ENCODE results near the gene FSHR.

Gene FSHR

DNA sequence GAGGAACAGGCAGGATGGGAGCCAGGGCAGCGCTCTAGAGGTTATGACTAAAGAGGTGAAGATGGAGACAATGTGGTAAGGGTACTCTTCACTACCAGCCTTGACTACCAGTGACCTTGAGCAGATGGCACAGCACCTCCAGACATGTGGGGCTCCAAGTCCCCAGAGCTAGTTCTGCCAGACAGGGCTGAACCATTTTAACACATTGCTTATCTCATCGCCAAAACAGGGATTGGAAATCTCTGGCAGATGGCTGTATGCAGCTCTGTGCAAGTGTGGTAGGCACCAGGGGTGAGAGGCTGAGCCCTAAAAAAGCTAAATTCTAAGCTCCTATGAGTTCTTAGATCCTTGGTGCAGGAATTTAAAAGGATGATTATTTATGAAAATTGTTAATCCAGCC lies 41.3 kb downstream of the FSHR start:
- DNase-seq (ENCODE audit: low read depth, low spot score) = no peak
- Histone ChIP-seq H3K4me3 (ENCODE audit: low read length) (no peak overlapping the region), H3K4me1 (ENCODE audit: control insufficient read depth, insufficient read depth, low read length) (no peaks in the 10 kb centered on the region; the same call in 1 of the 2 replicates), H3K9me3 (ENCODE audit: control insufficient read depth, insufficient read depth, low read length) (no peaks in the 10 kb centered on the region), H3K27me3 (ENCODE audit: control insufficient read depth, insufficient read depth, low read length) (no peaks in the 10 kb centered on the region), H3K27ac (ENCODE audit: low read length) (no peak overlapping the region), H3K36me3 (ENCODE audit: control insufficient read depth, insufficient read depth, low read length) (no peaks in the 10 kb centered on the region)
- no CpG with 5 or more reads among the region's 2 CpGs for WGBS (ENCODE audit: insufficient coverage, insufficient read length)

GRCh38 chr2:49111456-49111855 lies 42.9 kb downstream of the FSHR start:
- no peak for DNase-seq (ENCODE audit: low read depth, low spot score)
- WGBS (ENCODE audit: insufficient coverage, insufficient read length) = no CpG with 5 or more reads among the region's 7 CpGs
- Histone ChIP-seq H3K27me3 (ENCODE audit: control insufficient read depth, insufficient read depth, low read length) (no peaks in the 10 kb centered on the region), H3K4me1 (ENCODE audit: control insufficient read depth, insufficient read depth, low read length) (no peaks in the 10 kb centered on the region), H3K27ac (ENCODE audit: low read length) (no peak overlapping the region), H3K9me3 (ENCODE audit: control insufficient read depth, insufficient read depth, low read length) (no peaks in the 10 kb centered on the region), H3K36me3 (ENCODE audit: control insufficient read depth, insufficient read depth, low read length) (no peaks in the 10 kb centered on the region), H3K4me3 (ENCODE audit: low read length) (no peak overlapping the region)

DNA sequence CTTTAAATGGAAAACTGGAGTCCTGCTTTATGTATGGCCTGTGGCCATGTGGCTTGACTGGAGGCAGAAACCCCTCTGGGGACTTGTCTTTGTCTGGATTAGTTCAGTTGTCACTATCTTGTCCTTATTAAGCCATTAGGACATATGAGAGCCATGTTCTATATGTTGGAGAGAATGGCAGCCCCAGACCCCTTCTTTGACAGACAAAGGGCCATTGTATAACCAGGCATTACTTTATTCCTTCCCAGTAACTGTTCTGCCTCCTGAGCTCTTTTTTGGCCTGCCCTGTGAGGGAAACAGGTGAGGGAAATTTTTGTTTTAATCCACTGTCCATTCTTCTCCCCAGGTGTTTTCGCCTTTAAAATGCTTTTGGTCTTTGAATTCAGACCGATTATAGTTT lies 43.3 kb downstream of the FSHR start:
- Histone ChIP-seq H3K27me3 (ENCODE audit: control insufficient read depth, insufficient read depth, low read length) (no peaks in the 10 kb centered on the region), H3K4me3 (ENCODE audit: low read length) (no peak overlapping the region), H3K4me1 (ENCODE audit: control insufficient read depth, insufficient read depth, low read length) (no peaks in the 10 kb centered on the region), H3K36me3 (ENCODE audit: control insufficient read depth, insufficient read depth, low read length) (no peaks in the 10 kb centered on the region), H3K9me3 (ENCODE audit: control insufficient read depth, insufficient read depth, low read length) (no peaks in the 10 kb centered on the region), H3K27ac (ENCODE audit: low read length) (no peak overlapping the region)
- DNase-seq (ENCODE audit: low read depth, low spot score) = no peak
- WGBS (ENCODE audit: insufficient coverage, insufficient read length) = no CpG with 5 or more reads among the region's 2 CpGs

GRCh38 chr2:49110571-49110970 lies 43.7 kb downstream of the FSHR start:
- WGBS (ENCODE audit: insufficient coverage, insufficient read length) = no CpG with 5 or more reads among the region's 1 CpG
- no peaks in the 10 kb centered on the region for H3K27me3 ChIP-seq (ENCODE audit: control insufficient read depth, insufficient read depth, low read length)
- H3K9me3 ChIP-seq (ENCODE audit: control insufficient read depth, insufficient read depth, low read length) = no peaks in the 10 kb centered on the region
- no peaks in the 10 kb centered on the region for H3K36me3 ChIP-seq (ENCODE audit: control insufficient read depth, insufficient read depth, low read length)
- no peak overlapping the region for H3K27ac ChIP-seq (ENCODE audit: low read length)
- H3K4me3 ChIP-seq (ENCODE audit: low read length) = no peak overlapping the region
- no peak for DNase-seq (ENCODE audit: low read depth, low spot score)
- no peaks in the 10 kb centered on the region for H3K4me1 ChIP-seq (ENCODE audit: control insufficient read depth, insufficient read depth, low read length)

DNA sequence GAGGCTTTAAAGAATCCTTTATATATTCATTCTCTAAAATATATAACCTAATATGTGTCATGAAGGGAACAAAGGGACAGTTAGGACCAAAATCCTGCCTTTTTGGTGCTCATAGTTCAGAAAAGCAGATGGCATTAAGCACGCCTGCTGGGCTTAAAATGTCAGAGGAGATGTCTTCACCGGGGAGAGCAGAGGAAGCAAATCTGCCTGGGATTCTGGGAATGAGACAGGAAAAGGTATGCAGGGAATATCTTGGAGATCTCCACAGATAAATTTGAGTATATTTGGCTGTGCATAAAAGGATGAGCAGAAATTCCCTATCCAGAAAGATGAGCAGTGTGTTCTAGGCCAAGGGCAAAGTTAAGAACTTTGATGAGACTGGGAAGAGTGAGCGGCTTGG lies 45.5 kb downstream of the FSHR start:
- no CpG with 5 or more reads among the region's 3 CpGs for WGBS (ENCODE audit: insufficient coverage, insufficient read length)
- H3K27ac ChIP-seq (ENCODE audit: low read length) = no peak overlapping the region

GRCh38 chr2:49108436-49108835 lies 45.9 kb downstream of the FSHR start:
- Histone ChIP-seq H3K9me3 (ENCODE audit: control insufficient read depth, insufficient read depth, low read length) (no peaks in the 10 kb centered on the region; the same call in 1 of the 2 replicates), H3K4me3 (ENCODE audit: low read length) (no peak overlapping the region), H3K36me3 (ENCODE audit: control insufficient read depth, insufficient read depth, low read length) (no peaks in the 10 kb centered on the region), H3K4me1 (ENCODE audit: control insufficient read depth, insufficient read depth, low read length) (no peaks in the 10 kb centered on the region), H3K27me3 (ENCODE audit: control insufficient read depth, insufficient read depth, low read length) (no peaks in the 10 kb centered on the region), H3K27ac (ENCODE audit: low read length) (no peak overlapping the region)
- no peak for DNase-seq (ENCODE audit: low read depth, low spot score)
- WGBS (ENCODE audit: insufficient coverage, insufficient read length) = 100% methylated on average over 1 of the region's 3 CpGs

More for the DNA sequence above, 45.5 kb downstream of the FSHR start:
- Histone ChIP-seq H3K4me3 (ENCODE audit: low read length) (no peak overlapping the region), H3K36me3 (ENCODE audit: control insufficient read depth, insufficient read depth, low read length) (no peaks in the 10 kb centered on the region), H3K27me3 (ENCODE audit: control insufficient read depth, insufficient read depth, low read length) (no peaks in the 10 kb centered on the region), H3K4me1 (ENCODE audit: control insufficient read depth, insufficient read depth, low read length) (no peaks in the 10 kb centered on the region), H3K9me3 (ENCODE audit: control insufficient read depth, insufficient read depth, low read length) (no peaks in the 10 kb centered on the region; the same call in 1 of the 2 replicates)
- no peak for DNase-seq (ENCODE audit: low read depth, low spot score)

DNA sequence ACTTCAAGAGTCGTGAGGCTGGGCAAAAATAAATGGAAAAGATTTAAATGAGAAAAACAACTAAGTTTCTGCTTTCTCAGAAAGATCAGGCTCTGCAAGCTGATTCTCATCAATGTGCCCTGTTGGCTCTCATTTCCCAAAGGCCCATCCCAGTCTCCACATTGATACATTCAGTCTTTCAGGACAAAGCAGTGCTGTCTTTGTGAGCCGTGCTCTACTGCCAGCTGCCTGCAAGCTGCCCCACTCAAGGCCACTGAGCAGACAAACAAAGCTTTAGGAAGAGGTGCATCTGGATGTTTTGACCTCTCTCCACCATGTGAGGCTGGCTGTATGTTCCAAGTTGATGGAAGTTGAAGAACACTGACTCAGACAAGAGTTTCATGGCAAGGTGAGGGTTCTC lies 48.8 kb downstream of the FSHR start:
- no peaks in the 10 kb centered on the region for H3K36me3 ChIP-seq (ENCODE audit: control insufficient read depth, insufficient read depth, low read length)
- no peaks in the 10 kb centered on the region for H3K27me3 ChIP-seq (ENCODE audit: control insufficient read depth, insufficient read depth, low read length)
- H3K4me3 ChIP-seq (ENCODE audit: low read length) = no peak overlapping the region
- H3K27ac ChIP-seq (ENCODE audit: low read length) = no peak overlapping the region
- DNase-seq (ENCODE audit: low read depth, low spot score) = no peak
- H3K4me1 ChIP-seq (ENCODE audit: control insufficient read depth, insufficient read depth, low read length) = no peaks in the 10 kb centered on the region
- H3K9me3 ChIP-seq (ENCODE audit: control insufficient read depth, insufficient read depth, low read length) = no peaks in the 10 kb centered on the region; the same call in 1 of the 2 replicates
- no CpG with 5 or more reads among the region's 2 CpGs for WGBS (ENCODE audit: insufficient coverage, insufficient read length)

- Histone ChIP-seq H3K9me3 (ENCODE audit: control insufficient read depth, insufficient read depth, low read length) (no peaks in the 10 kb centered on the region; the same call in 1 of the 2 replicates), H3K36me3 (ENCODE audit: control insufficient read depth, insufficient read depth, low read length) (no peaks in the 10 kb centered on the region), H3K27ac (ENCODE audit: low read length) (no peak overlapping the region), H3K4me1 (ENCODE audit: control insufficient read depth, insufficient read depth, low read length) (no peaks in the 10 kb centered on the region), H3K4me3 (ENCODE audit: low read length) (no peak overlapping the region), H3K27me3 (ENCODE audit: control insufficient read depth, insufficient read depth, low read length) (no peaks in the 10 kb centered on the region)
- no peak for DNase-seq (ENCODE audit: low read depth, low spot score)
- no CpG with 5 or more reads among the region's 1 CpG for WGBS (ENCODE audit: insufficient coverage, insufficient read length)
Measured at GRCh38 chr2:49102146-49102545, 52.2 kb downstream of the FSHR start.

DNA sequence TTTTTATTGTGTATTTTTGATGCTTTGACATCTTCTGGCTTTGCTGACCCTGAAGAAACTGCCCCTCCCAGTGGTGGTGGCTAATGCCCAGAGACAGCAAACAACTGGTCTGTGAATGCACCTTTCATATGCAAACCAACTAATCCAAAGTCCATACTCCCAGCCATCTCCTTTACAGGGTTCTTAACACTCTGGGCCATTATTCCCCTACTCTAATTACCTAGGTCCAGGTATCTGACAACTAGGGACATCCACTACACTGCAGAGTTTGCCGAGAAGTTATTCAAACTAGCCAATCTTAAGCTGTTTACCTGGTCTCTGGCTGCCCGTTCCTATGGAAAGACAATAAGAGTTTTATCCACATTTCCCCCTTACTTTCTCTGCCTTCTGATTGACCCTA lies 73.6 kb downstream of the FSHR start:
- Histone ChIP-seq H3K4me1 (ENCODE audit: control insufficient read depth, insufficient read depth, low read length) (no peaks in the 10 kb centered on the region), H3K27ac (ENCODE audit: low read length) (no peak overlapping the region), H3K9me3 (ENCODE audit: control insufficient read depth, insufficient read depth, low read length) (no peaks in the 10 kb centered on the region; the same call in 1 of the 2 replicates), H3K36me3 (ENCODE audit: control insufficient read depth, insufficient read depth, low read length) (no peaks in the 10 kb centered on the region), H3K4me3 (ENCODE audit: low read length) (no peak overlapping the region), H3K27me3 (ENCODE audit: control insufficient read depth, insufficient read depth, low read length) (no peaks in the 10 kb centered on the region)
- no CpG with 5 or more reads among the region's 2 CpGs for WGBS (ENCODE audit: insufficient coverage, insufficient read length)
- peak; percentile 25 for DNase-seq (ENCODE audit: low read depth, low spot score)

DNA sequence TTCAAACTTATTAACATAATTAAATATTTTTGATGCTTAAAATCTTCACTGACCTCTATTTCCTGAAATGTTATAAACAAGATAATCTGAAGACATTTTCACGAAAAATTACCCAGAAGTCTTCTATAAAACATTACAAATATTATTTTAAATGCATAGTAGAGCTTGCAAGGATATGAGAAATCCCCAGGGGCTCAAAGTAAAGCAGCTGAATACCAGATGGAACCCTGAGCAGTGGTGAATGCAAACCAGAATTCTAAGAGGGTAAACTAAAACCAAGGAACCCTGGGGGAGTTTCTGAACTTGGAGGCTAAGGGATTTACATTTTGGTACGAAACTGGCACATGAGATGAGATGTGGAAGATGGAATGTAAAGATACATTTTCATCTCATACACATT lies 83.6 kb downstream of the FSHR start:
- H3K4me3 ChIP-seq (ENCODE audit: low read length) = no peak overlapping the region
- no peak overlapping the region for H3K27ac ChIP-seq (ENCODE audit: low read length)

GRCh38 chr2:49069829-49070228 lies 84.5 kb downstream of the FSHR start:
- Histone ChIP-seq H3K27me3 (ENCODE audit: control insufficient read depth, insufficient read depth, low read length) (no peaks in the 10 kb centered on the region), H3K27ac (ENCODE audit: low read length) (no peak overlapping the region), H3K9me3 (ENCODE audit: control insufficient read depth, insufficient read depth, low read length) (no peaks in the 10 kb centered on the region), H3K36me3 (ENCODE audit: control insufficient read depth, insufficient read depth, low read length) (no peaks in the 10 kb centered on the region), H3K4me1 (ENCODE audit: control insufficient read depth, insufficient read depth, low read length) (no peaks in the 10 kb centered on the region), H3K4me3 (ENCODE audit: low read length) (no peak overlapping the region)
- no peak for DNase-seq (ENCODE audit: low read depth, low spot score)
- WGBS (ENCODE audit: insufficient coverage, insufficient read length) = no CpG with 5 or more reads among the region's 1 CpG

More for the DNA sequence above, 83.6 kb downstream of the FSHR start:
- Histone ChIP-seq H3K27me3 (ENCODE audit: control insufficient read depth, insufficient read depth, low read length) (no peaks in the 10 kb centered on the region), H3K9me3 (ENCODE audit: control insufficient read depth, insufficient read depth, low read length) (no peaks in the 10 kb centered on the region), H3K4me1 (ENCODE audit: control insufficient read depth, insufficient read depth, low read length) (no peaks in the 10 kb centered on the region), H3K36me3 (ENCODE audit: control insufficient read depth, insufficient read depth, low read length) (no peaks in the 10 kb centered on the region)
- no peak for DNase-seq (ENCODE audit: low read depth, low spot score)
- WGBS (ENCODE audit: insufficient coverage, insufficient read length) = no CpG with 5 or more reads among the region's 2 CpGs

Data from iPS DF 6.9 (cell line).